A549 (cell line): ENCODE data around the gene NQO2. TPM values are rescaled to one million over a fixed set of nuclear protein-coding genes. Genes with fewer than 3 reads are reported as not detected.

Experiments used
- ATAC-seq, 2 experiments: fragments of 200-7000 bp in 1 of 2; fragments of >200 bp in 1 of 2; cut with Nextera tagmentation in 1 of 2; cut with Tn5 transposase in 1 of 2; 3 replicates each; pipeline versions ENCODE4 v1.8.0 to v1.9.1; 2018 to 2020; ENCODE audit warnings: mild to moderate bottlenecking in 1 of 2, moderate library complexity in 1 of 2
- CTCF ChIA-PET: fragments of 300-600 bp; sonication (Branson Sonifier 250); formaldehyde crosslinking; extraction: SDS; loops from one replicate; lab custom pipeline; 2021; ENCODE audit warnings: antibody characterized with exemption, inconsistent platforms; lab: Yijun Ruan, JAX
- POLR2A ChIA-PET: fragments of 350-600 bp; formaldehyde crosslinking; extraction: SDS; loops from one replicate; lab custom pipeline; 2021; ENCODE audit warnings: antibody characterized with exemption, inconsistent platforms; lab: Yijun Ruan, JAX
- DNase-seq, 2 experiments: peaks; one replicate each; pipeline versions ENCODE4 v3.0.0 to v3.0.0-alpha.2; 2011 to 2016; ENCODE audit warnings: low read depth in 1 of 2, low spot score in 1 of 2
- FAIRE-seq: peaks from 2 replicates; lab custom pipeline; 2011; peaks lifted over from hg19 to GRCh38; lab: Jason Lieb, UNC
- H3K27ac ChIP-seq, 2 experiments: fragments of >200 bp; sonication (Bioruptor Twin); formaldehyde crosslinking; 3 replicates each; pipeline ENCODE4 v1.5.1; 2016 to 2017
- H3K4me1 ChIP-seq: fragments of >200 bp; sonication (Bioruptor Twin); formaldehyde crosslinking; 3 replicates; pipeline ENCODE4 v1.6.1; 2016
- H3K4me2 ChIP-seq: fragments of >200 bp; sonication (Bioruptor Twin); formaldehyde crosslinking; 3 replicates; pipeline ENCODE4 v1.6.1; 2016
- H3K4me3 ChIP-seq: fragments of >200 bp; sonication (Bioruptor Twin); formaldehyde crosslinking; 3 replicates; pipeline ENCODE4 v1.5.1; 2016
- H3K9me3 ChIP-seq: fragments of >200 bp; sonication (Bioruptor Twin); formaldehyde crosslinking; 3 replicates; pipeline ENCODE4 v1.6.1; 2016
- CBX8 ChIP-seq: fragments of 200-600 bp; sonication (generic); IDR thresholded peaks from 2 replicates; pipeline ENCODE4 v1.6.1; 2016
- CHD4 ChIP-seq: fragments of 200-600 bp; sonication (generic); IDR thresholded peaks from 2 replicates; pipeline ENCODE4 v1.6.1; 2016; ENCODE audit warnings: antibody characterized with exemption, mild to moderate bottlenecking, borderline replicate concordance
- EHMT2 ChIP-seq: fragments of 200-600 bp; sonication (generic); IDR thresholded peaks from 2 replicates; pipeline ENCODE4 v1.6.1; 2016; ENCODE audit warnings: antibody characterized with exemption, low read depth, mild to moderate bottlenecking, moderate library complexity
- EP300 ChIP-seq, 2 experiments: fragments of >200 bp; sonication (Bioruptor Twin); formaldehyde crosslinking; IDR thresholded peaks; 2 replicates in 1 of 2; 3 replicates in 1 of 2; pipeline ENCODE4 v1.6.1; 2016 to 2017
- FOSL2 ChIP-seq, 2 experiments: fragments of 450-650 bp in 1 of 2; fragments of >200 bp in 1 of 2; sonication (Bioruptor Twin) in 1 of 2; formaldehyde crosslinking; IDR thresholded peaks; 2 replicates each; pipeline versions ENCODE4 v1.5.0 to v1.6.1; 2016 to 2020; ENCODE audit warnings: mild to moderate bottlenecking in 1 of 2, moderate library complexity in 1 of 2
- GATA3 ChIP-seq: IDR thresholded peaks from 2 replicates; pipeline ENCODE4 v1.6.1; 2012; ENCODE audit warnings: borderline replicate concordance
- HOXB13 ChIP-seq: fragments of 250-450 bp; sonication (Bioruptor Pico); IDR thresholded peaks from 2 replicates; pipeline ENCODE4 v1.5.0; 2020; ENCODE audit warnings: low read depth, mild to moderate bottlenecking, moderate library complexity
- HOXB5 ChIP-seq: fragments of 250-450 bp; sonication (Bioruptor Pico); IDR thresholded peaks from 2 replicates; pipeline ENCODE4 v1.5.0; 2020; ENCODE audit warnings: mild to moderate bottlenecking, moderate library complexity
- KDM1A ChIP-seq: fragments of 200-600 bp; sonication (generic); IDR thresholded peaks from 2 replicates; pipeline ENCODE4 v1.6.1; 2016; ENCODE audit warnings: low read depth, mild to moderate bottlenecking
- MAFK ChIP-seq: fragments of 450-650 bp; IDR thresholded peaks from 2 replicates; pipeline ENCODE4 v1.6.1; 2014; ENCODE audit not compliant: partially characterized antibody
- NFE2L2 ChIP-seq: fragments of 150-350 bp; conservative IDR thresholded peaks from 2 replicates; pipeline ENCODE4 v1.6.1; 2014; ENCODE audit warnings: low read length
- NR3C1 ChIP-seq: fragments of >200 bp; sonication (Bioruptor Twin); formaldehyde crosslinking; IDR thresholded peaks from 3 replicates; pipeline ENCODE4 v1.6.1; 2017
- RFX5 ChIP-seq: fragments of 450-650 bp; IDR thresholded peaks from 2 replicates; pipeline ENCODE4 v1.7.1; 2014; ENCODE audit warnings: antibody characterized with exemption, mild to moderate bottlenecking, moderate library complexity
- SMC3 ChIP-seq: fragments of >200 bp; sonication (Bioruptor Twin); formaldehyde crosslinking; IDR thresholded peaks from 3 replicates; pipeline ENCODE4 v1.6.1; 2018; ENCODE audit warnings: inconsistent platforms
- TFCP2L1 ChIP-seq: fragments of 250-450 bp; sonication (Bioruptor Pico); IDR thresholded peaks from 2 replicates; pipeline ENCODE4 v1.5.0; 2021; ENCODE audit warnings: mild to moderate bottlenecking
- ZC3H11A ChIP-seq: fragments of 450-650 bp; IDR thresholded peaks from 2 replicates; pipeline ENCODE4 v1.6.1; 2014; ENCODE audit warnings: antibody characterized with exemption, mild to moderate bottlenecking
- ZFP36 ChIP-seq: fragments of 450-650 bp; IDR thresholded peaks from 2 replicates; pipeline ENCODE4 v1.6.1; 2014; ENCODE audit warnings: borderline replicate concordance; ENCODE audit not compliant: partially characterized antibody
- ZNF302 ChIP-seq: fragments of 250-450 bp; sonication (Bioruptor Pico); IDR thresholded peaks from 2 replicates; pipeline ENCODE4 v1.9.0; 2021; ENCODE audit warnings: inconsistent platforms, mild to moderate bottlenecking, moderate library complexity
- ZSCAN20 ChIP-seq: fragments of 250-450 bp; sonication (Bioruptor Pico); IDR thresholded peaks from 2 replicates; pipeline ENCODE4 v1.8.0; 2022; ENCODE audit warnings: mild to moderate bottlenecking, moderate library complexity
- WGBS: methylation state at CpG from one replicate; pipeline ENCODE4 v1.1.6; 2017; ENCODE audit errors: missing lambda C conversion rate; 5-methylcytosine and 5-hydroxymethylcytosine counted together
- polyA plus RNA-seq, 4 experiments: library from polyadenylated mRNA; depleted of rRNA in 3 of 4; stranded (reverse); fragments of >200 nt; fragmentation: RNase III in 1 of 4; extraction: RNeasy Plus Mini Kit Qiagen cat#74134 plus additional on column Dnase treatment in 1 of 4; gene quantifications; 2 replicates in 3 of 4; 3 replicates in 1 of 4; pipeline ENCODE4 v1.2.3, GENCODE V29; 2011 to 2017
- TF ChIP-seq, protein P1 (sequence below): fragments of 150-350 bp; IDR thresholded peaks from 2 replicates; pipeline ENCODE4 v1.6.1; 2014; ENCODE audit warnings: low read depth, mild to moderate bottlenecking, low read length
- TF ChIP-seq, protein P2 (sequence below): IDR thresholded peaks from 2 replicates; pipeline ENCODE4 v1.6.1; 2012; ENCODE audit warnings: low read depth, borderline replicate concordance
- TF ChIP-seq, protein P3 (sequence below): IDR thresholded peaks from 2 replicates; pipeline ENCODE4 v1.6.1; 2012

NQO2 gene
- polyA plus RNA-seq, 2 of the 4 experiments (the other 2 are of a cell fraction): 67.2 to 86.5 TPM

DNA sequence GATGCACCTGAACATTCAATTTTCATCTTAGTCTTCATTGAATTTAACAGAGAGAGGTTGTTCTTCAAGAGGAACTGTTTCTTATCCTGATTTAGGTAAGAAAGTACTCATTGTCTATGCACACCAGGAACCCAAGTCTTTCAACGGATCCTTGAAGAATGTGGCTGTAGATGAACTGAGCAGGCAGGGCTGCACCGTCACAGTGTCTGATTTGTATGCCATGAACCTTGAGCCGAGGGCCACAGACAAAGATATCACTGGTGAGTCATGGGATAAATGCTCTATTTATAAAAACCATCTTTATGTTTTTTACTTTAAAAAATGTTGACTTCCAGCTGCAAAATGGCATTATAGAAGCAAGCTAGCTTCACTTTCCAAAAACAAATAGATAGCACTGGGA, 10.2 kb downstream of the NQO2 start:
- Histone ChIP-seq H3K27ac (peak overlapping the region in 1 of 2 experiments; percentile 24; a peak in 2 of 6 replicates), H3K4me2 (peak overlapping the region; percentile 21; the same call in 1 of the 3 replicates), H3K4me3 (no peak overlapping the region), H3K4me1 (peaks cover 15% of the 10 kb centered on the region), H3K9me3 (peaks cover 10% of the 10 kb centered on the region; the same call in 1 of the 3 replicates)
- DNase-seq: no peak
- FAIRE-seq: no peak
- WGBS: 61% methylated on average over 3 of the region's 3 CpGs
- POLR2A ChIA-PET: no interaction called here
- no peak for ATAC-seq
- TF ChIP-seq CHD4 (no peak), FOSL2 (IDR thresholded peaks at IDR 0.05) (no peak), FOSL2 (CRISPR knock-in tag; IDR thresholded peaks at IDR 0.05) (peak; percentile 6; the same call in 1 of the 2 replicates)
- CTCF ChIA-PET: interaction anchor here (2.3 kb wide), 1 partner anchor 8 kb away, joined by 8 read pairs; no protein-coding TSS in a partner anchor

DNA sequence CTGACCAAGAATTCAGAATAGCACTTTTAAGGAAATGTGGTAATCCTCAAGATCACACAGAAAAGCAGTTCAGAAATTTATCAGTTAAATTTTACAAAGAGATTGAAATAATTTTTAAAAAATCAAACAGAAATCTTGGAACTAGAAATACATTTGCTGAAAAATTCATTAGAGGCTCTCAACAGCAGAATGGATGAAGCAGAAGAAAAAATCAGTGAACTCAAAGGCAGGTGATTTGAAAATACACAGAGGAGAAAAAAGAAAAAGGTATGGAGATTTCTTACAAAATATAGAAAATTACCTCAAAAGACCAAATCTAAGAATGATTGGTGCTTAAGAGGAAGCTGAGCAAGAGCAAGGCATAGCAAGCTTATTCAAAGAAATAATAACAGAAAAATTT, 11.5 kb downstream of the NQO2 start:
- no peak for FAIRE-seq
- Histone ChIP-seq H3K4me2 (no peak overlapping the region), H3K27ac (no peak overlapping the region), H3K4me1 (peaks cover 15% of the 10 kb centered on the region), H3K9me3 (peaks cover 10% of the 10 kb centered on the region; the same call in 1 of the 3 replicates), H3K4me3 (no peak overlapping the region)
- POLR2A ChIA-PET: interaction anchor here (1.4 kb wide), 1 partner anchor 10 kb away, joined by 4 read pairs; no protein-coding TSS in a partner anchor
- DNase-seq: no peak
- ATAC-seq: no peak
- CTCF ChIA-PET: interaction anchor here (1.2 to 2.3 kb wide), 2 partner anchors 10 to 27 kb away, joined by 4 to 8 read pairs; no protein-coding TSS in a partner anchor
- TF ChIP-seq MAFK: no peak
- TF ChIP-seq, protein P1, sequence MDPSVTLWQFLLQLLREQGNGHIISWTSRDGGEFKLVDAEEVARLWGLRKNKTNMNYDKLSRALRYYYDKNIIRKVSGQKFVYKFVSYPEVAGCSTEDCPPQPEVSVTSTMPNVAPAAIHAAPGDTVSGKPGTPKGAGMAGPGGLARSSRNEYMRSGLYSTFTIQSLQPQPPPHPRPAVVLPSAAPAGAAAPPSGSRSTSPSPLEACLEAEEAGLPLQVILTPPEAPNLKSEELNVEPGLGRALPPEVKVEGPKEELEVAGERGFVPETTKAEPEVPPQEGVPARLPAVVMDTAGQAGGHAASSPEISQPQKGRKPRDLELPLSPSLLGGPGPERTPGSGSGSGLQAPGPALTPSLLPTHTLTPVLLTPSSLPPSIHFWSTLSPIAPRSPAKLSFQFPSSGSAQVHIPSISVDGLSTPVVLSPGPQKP: no peak
- TF ChIP-seq, protein P2, sequence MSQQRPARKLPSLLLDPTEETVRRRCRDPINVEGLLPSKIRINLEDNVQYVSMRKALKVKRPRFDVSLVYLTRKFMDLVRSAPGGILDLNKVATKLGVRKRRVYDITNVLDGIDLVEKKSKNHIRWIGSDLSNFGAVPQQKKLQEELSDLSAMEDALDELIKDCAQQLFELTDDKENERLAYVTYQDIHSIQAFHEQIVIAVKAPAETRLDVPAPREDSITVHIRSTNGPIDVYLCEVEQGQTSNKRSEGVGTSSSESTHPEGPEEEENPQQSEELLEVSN: no peak
- no peak for TF ChIP-seq SMC3
- TF ChIP-seq ZNF302 (CRISPR knock-in tag): no peak
- TF ChIP-seq KDM1A: no peak
- no peak for TF ChIP-seq RFX5
- no peak for TF ChIP-seq FOSL2 (IDR thresholded peaks at IDR 0.05)
- no peak for TF ChIP-seq FOSL2 (CRISPR knock-in tag; IDR thresholded peaks at IDR 0.05)
- no peak for TF ChIP-seq EP300 (IDR thresholded peaks at IDR 0.05)

DNA sequence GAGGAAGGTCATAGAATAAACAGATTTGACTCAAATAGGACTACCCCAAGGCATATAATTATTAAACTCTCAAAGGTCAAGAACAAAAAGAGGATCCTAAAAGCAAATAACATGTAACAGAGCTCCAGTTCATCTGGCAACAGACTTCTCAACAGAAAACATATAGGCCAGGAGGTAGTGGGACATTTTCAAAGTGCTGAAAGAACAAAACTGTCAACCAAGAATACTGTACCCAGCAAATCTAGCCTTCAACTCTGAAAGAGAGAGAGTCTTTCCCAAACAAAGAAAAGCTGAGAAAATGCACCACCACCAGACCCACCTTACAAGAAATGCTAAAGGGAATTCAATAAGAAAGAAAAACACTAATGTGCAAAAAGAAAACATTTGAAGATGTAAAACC, 11.9 kb downstream of the NQO2 start:
- H3K27ac ChIP-seq: no peak overlapping the region
- ATAC-seq: no peak
- ChIA-PET CTCF (interaction anchor here (1.2 to 2.3 kb wide), 2 partner anchors 10 to 26 kb away, joined by 4 to 8 read pairs; no protein-coding TSS in a partner anchor), POLR2A (interaction anchor here (1.4 kb wide), 1 partner anchor 11 kb away, joined by 4 read pairs; no protein-coding TSS in a partner anchor)
- FAIRE-seq: no peak
- H3K4me2 ChIP-seq: no peak overlapping the region
- DNase-seq: no peak
- peaks cover 10% of the 10 kb centered on the region; the same call in 1 of the 3 replicates for H3K9me3 ChIP-seq
- peaks cover 15% of the 10 kb centered on the region for H3K4me1 ChIP-seq
- TF ChIP-seq TFCP2L1 (no peak), NFE2L2 (no peak), HOXB5 (CRISPR knock-in tag) (no peak), GATA3 (no peak), EHMT2 (no peak), ZFP36 (no peak), ZC3H11A (no peak), HOXB13 (CRISPR knock-in tag) (no peak), ZSCAN20 (CRISPR knock-in tag) (no peak), NR3C1 (no peak), CBX8 (no peak)
- TF ChIP-seq, protein P3, sequence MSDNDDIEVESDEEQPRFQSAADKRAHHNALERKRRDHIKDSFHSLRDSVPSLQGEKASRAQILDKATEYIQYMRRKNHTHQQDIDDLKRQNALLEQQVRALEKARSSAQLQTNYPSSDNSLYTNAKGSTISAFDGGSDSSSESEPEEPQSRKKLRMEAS: no peak
- H3K4me3 ChIP-seq: no peak overlapping the region
